ENCODE data around the gene CDH8.
"Not testable (repeated sequence)": the region's sequence is repeated elsewhere in the genome, so short reads cannot be mapped to it uniquely, and the experiment has no call there.

Gene CDH8

GRCh38 chr16:61763013-61763412 lies 273.2 kb downstream of the CDH8 start:
- DNase-seq, result no peak

GRCh38 chr16:61730997-61731396 lies 305.2 kb downstream of the CDH8 start:
- DNase-seq, result no peak

GRCh38 chr16:61726701-61727100 lies 309.5 kb downstream of the CDH8 start:
- DNase-seq, result no peak

DNA sequence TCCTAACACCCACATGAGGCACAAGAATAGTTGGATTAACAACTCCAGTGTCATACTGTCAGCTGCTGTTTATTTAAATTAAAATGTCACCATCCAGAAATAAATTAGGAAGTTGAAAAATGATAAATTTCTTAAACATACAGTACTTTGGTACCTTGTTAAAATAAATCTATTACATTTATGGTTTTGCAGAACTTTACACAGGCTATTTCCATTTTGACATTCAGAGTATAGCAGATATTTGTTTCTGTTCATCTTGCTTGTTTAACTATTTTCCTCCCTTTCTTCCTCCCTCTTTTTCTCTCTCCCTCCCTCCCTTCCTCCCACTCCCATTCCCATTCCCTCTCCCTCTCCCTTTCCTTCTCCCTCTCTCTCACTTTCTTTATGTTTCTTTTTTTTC lies 310.1 kb downstream of the CDH8 start:
- DNase-seq, result no peak

- no peak for DNase-seq
These were observed 314.7 kb downstream of the CDH8 start for GRCh38 chr16:61721544-61721943.

DNA sequence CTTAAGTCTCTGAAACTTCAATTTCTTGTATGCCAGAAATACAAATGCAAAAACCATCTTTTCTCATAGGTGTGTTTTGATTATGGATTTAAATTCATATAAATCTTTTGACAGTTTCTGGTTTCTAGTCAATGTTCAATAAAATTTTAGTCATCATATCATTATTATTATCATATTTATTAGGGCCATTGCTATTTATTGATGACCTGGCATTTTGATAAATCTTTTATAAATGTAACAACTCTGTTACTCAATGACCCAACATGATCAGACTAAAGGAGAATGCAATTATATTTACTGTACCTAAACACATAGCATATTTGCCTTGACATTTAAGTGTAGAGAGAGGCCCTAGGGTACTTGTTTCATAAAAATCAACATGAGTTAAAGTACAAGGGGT lies 320.8 kb downstream of the CDH8 start:
- DNase-seq, result no peak

DNA sequence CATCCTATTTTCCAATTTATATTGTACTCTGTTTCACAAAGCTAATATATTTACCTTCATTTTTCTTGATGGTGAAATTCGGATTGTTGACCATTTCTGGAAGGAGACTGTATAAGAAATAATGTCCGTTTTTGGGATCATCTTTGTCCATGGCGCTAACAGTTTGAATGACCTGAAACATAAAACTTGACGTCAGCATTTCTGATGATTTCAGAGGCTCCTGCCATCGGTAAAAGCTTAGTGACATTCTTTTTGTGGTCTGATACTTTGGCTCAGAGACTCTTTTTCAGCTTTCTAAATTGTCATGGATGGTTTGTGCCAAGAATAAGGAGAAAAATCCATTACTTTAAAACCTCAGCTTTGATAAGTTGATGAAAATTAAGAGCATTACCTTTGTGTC lies 322.5 kb downstream of the CDH8 start:
- no peak for DNase-seq

- not testable (repeated sequence) for DNase-seq
These were observed 336.6 kb downstream of the CDH8 start for GRCh38 chr16:61699640-61700039.

DNA sequence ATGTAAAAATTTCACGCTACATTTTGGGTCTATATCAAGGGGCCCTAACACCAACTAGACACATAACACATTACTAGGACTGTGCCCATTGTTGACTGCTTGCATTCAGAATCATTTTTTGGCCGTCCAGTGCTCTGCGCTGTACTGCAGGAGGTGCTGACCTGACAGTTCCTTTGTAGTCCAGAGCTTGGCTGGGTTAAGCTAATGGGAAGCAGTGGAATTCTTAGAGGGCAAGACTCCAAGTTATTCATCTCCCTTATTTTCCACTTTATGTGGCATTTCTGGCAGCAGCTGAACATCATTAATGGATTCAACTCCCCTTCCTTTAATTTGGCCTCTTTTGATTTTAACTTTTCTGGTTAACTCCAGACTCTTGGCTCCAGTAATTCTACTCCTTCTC lies 351.7 kb downstream of the CDH8 start:
- DNase-seq, result no peak

DNA sequence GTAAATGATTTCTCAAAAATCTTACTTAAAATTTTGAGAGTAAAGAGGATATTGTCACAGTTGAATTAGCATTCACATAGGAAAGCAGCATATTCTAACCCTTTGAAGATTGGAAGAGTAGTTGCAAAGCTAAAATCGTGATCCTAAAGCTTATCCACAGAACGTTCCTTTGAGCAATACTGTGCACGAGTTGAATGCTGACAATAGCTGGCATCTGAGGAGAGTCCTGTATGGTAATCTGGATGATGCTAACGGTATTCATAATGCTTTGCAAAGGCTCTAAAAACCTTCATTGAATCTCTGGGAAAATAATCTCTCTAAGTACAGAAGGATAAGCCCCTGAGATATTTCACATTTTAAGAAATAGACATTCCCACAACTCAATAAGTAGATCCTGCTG lies 354.6 kb downstream of the CDH8 start:
- DNase-seq, result no peak

DNA sequence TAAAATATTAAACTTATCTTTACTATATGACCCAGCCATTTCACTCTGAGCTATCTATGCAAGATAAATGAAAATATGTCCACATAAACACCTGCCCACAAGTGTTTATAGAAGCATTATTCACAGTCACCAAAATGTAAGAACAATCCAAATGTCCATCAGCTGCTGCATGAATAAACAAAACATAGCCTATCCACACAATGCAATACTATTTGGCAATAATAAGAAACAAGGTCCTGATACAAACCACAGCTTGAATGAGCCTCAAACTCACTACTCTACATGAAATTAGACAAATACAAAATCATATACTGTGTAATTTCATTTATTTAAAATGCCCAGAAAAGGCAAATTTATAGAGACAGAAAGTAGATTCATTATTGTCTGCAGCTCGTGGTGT lies 355.1 kb downstream of the CDH8 start:
- DNase-seq, result no peak

DNA sequence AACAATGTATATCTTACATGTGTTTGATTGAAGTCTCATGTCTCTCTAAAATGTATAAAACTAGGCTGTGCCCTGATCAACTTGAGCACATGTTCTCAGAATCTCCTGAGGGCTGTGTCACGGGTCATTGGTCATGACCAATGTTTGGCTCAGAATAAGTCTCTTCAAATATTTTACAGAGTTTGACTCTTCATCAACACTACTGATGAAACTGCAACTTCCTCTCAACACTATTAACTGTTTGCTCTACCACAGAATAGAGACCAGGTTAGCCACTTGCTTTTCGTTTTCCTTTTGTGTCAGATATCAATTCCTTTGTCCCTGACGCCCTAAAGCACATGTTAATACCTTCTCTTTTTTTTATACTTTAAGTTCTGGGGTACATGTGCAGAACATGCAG lies 358.1 kb downstream of the CDH8 start:
- DNase-seq, result no peak

- DNase-seq, result no peak
These were observed 358.5 kb downstream of the CDH8 start for GRCh38 chr16:61677776-61678175.

GRCh38 chr16:61676740-61677139 lies 359.5 kb downstream of the CDH8 start:
- DNase-seq, result no peak

- no peak for DNase-seq
These were observed 365.1 kb downstream of the CDH8 start for GRCh38 chr16:61671161-61671560.

DNA sequence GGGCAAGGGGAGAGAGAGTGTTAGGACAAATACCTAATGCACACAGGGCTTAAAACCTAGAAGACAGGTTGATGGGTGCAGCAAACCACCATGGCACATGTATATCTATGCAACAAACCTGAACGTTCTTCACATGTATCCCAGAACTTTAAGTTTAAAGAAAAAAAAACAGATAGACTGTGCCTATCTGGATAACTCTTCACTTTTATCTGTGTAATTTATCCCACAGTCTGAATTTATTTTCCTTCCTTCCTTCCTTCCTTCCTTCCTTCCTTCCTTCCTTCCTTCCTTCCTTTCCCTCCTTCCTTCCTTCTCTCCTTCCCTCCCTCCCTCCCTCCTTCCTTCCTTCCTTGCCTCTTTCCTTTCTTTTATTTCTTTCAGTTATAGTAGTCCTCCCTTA lies 370.7 kb downstream of the CDH8 start:
- no peak for DNase-seq

DNA sequence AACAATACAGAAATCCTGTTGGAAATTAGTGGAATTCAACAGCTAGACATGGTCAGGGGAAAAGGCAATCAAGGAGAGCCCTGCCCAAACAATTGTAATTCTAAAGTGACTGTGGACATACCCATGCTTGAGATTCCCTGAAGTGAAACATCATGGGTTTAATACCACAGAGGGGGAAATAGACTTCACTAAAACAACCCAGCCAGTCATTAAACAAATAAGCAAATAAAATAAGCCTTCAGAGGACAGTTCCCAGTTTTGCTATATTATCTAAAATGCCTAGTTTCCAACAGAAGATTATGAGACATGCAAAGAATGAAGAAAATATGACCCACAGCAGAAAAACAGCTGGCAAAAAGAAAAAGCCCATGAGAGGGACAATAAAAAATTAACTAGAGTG lies 376.3 kb downstream of the CDH8 start:
- DNase-seq, result no peak

- no peak for DNase-seq
These were observed 381.3 kb downstream of the CDH8 start for GRCh38 chr16:61654962-61655361.

DNA sequence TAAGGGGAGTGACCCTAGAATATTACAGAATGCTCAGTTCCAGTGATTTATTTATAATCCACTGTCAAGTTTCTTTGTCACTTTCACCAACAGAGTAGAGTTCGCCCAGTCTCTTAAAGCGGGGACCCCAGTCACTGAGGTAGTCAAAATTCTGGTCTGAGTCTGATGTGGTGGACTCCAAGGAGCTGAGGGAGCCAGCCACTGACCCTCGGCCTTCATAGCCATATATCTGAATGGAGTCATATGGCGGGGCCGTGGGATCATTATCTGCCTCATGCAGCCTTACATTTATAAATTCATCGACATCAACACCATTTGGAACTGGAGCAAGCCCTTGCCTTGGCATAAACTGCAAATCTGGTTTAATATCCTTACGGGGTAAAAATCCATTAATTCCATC lies 382.7 kb downstream of the CDH8 start:
- DNase-seq, result no peak

GRCh38 chr16:61645561-61645960 lies 390.7 kb downstream of the CDH8 start:
- no peak for DNase-seq

DNA sequence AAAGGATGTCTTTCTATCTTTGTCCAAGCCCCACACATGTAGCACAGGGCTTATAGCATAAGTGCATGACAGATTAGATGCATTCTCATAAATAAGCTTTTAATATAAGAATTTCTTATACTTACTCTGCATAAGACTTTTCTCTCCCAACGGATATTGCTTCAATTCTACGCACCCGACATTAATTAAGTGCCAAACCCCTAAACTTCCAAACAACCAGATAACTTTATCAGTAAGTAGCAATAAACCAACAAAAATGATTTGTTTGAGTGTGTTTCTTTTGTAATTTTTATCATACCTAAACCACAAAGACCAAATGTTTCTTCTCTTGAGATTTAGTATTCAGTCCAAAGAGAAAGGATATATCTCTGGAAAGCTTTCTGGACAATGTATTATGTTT lies 391.5 kb downstream of the CDH8 start:
- no peak for DNase-seq

GRCh38 chr16:61617219-61617783 lies 418.9 kb downstream of the CDH8 start:
- DNase-seq, result no peak

GRCh38 chr16:61616088-61616487 lies 420.1 kb downstream of the CDH8 start:
- DNase-seq, result no peak

DNA sequence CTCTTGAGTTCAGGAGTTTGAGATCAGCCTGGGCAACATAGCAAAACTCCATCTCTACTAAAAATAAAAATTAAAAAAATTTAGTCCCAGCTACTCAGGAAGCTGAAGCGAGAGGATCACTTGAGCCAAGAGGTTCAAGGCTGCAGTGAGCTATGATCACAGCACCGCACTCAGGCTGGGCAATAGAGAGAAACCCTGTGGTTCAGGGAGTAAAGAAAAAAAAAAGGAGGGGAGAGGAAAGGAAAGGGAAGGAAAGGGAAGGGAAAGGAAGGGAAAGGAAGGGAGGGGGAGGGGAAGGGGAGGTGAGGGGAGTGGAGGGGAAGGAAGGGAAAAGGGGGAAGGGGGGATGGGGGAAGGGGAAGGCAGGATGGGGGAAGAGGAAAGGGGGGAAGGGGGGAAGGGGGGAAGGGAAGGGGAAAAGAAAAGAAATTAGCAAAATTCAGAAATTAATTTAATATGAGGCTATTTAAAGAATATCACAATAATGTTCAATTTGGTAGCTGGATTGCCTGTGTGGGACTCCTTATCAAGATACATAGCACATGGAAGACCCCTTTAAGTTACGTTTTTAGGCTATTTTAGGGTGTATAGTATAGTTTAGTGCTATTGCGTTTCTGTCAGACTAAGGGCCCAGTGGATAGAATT lies 424.3 kb downstream of the CDH8 start:
- DNase-seq, result no peak

- no peak for DNase-seq
These were observed 429.7 kb downstream of the CDH8 start for GRCh38 chr16:61606581-61606980.

Data from NCI-H146 (cell line).